G401.6 (cell line): ENCODE measurements around the gene BBS4.
"Not testable (repeated sequence)": the region's sequence is repeated elsewhere in the genome, so short reads cannot be mapped to it uniquely, and the experiment has no call there.

Source experiments
- FAIRE-seq: peaks from 2 replicates; lab custom pipeline; 2012; peaks lifted over from hg19 to GRCh38; lab: Jason Lieb, UNC

The BBS4 gene

GRCh38 chr15:72685925-72686794 lies at the start of gene BBS4, which contains the start of gene HIGD2B:
BBS4 (plus strand) TSS chr15:72686207; CDS start chr15:72686228, 21 bp downstream.
HIGD2B (minus strand) TSS chr15:72686182; CDS start chr15:72676374, 9,808 bp downstream.
- FAIRE-seq = peak; percentile 89

GRCh38 chr15:72636519-72637282 lies 49.3 kb upstream of the BBS4 start:
- not testable (repeated sequence) for FAIRE-seq

GRCh38 chr15:72639759-72640483 lies 46.1 kb upstream of the BBS4 start:
- not testable (repeated sequence) for FAIRE-seq

- FAIRE-seq = not testable (repeated sequence)
Observed at GRCh38 chr15:72642271-72642670, 43.7 kb upstream of the BBS4 start.

GRCh38 chr15:72648631-72649253 lies 37.3 kb upstream of the BBS4 start:
- FAIRE-seq = not testable (repeated sequence)

- FAIRE-seq = not testable (repeated sequence)
Observed at GRCh38 chr15:72654397-72654796, 31.6 kb upstream of the BBS4 start, which contains the start of gene GOLGA6B. GOLGA6B (plus strand) TSS chr15:72654697; CDS start chr15:72654738, 41 bp downstream.

GRCh38 chr15:72656014-72656413 lies 30.0 kb upstream of the BBS4 start:
- FAIRE-seq = not testable (repeated sequence)

- FAIRE-seq = not testable (repeated sequence)
Observed at GRCh38 chr15:72661081-72661480, 24.9 kb upstream of the BBS4 start.

- not testable (repeated sequence) for FAIRE-seq
Observed at GRCh38 chr15:72663931-72664330, 22.1 kb upstream of the BBS4 start.

GRCh38 chr15:72665706-72666105 lies 20.3 kb upstream of the BBS4 start:
- not testable (repeated sequence) for FAIRE-seq

GRCh38 chr15:72669803-72670202 lies 16.2 kb upstream of the BBS4 start:
- peak; percentile 88 for FAIRE-seq

- FAIRE-seq = peak; percentile 78
Observed at GRCh38 chr15:72670656-72671352, 15.2 kb upstream of the BBS4 start.

- no peak for FAIRE-seq
Observed at GRCh38 chr15:72671525-72671924, 14.5 kb upstream of the BBS4 start.

GRCh38 chr15:72676838-72677237 lies 9.2 kb upstream of the BBS4 start:
- no peak for FAIRE-seq

- no peak for FAIRE-seq
Observed at GRCh38 chr15:72680931-72681330, 5.1 kb upstream of the BBS4 start.

- FAIRE-seq = no peak
Observed at GRCh38 chr15:72682772-72683171, 3.2 kb upstream of the BBS4 start.

GRCh38 chr15:72685301-72685924 lies 594 bp upstream of the BBS4 start:
- FAIRE-seq = no peak

- no peak for FAIRE-seq
Observed at GRCh38 chr15:72688697-72689096, 2.7 kb downstream of the BBS4 start.

GRCh38 chr15:72690938-72691337 lies 4.9 kb downstream of the BBS4 start:
- no peak for FAIRE-seq

GRCh38 chr15:72698938-72699337 lies 12.9 kb downstream of the BBS4 start:
- FAIRE-seq = no peak

GRCh38 chr15:72700076-72700475 lies 14.1 kb downstream of the BBS4 start:
- FAIRE-seq = no peak
